Brain microvascular endothelial cell (primary cell): ENCODE data around the gene NOTCH3.

ENCODE experiments used
- DNase-seq: peaks from one replicate; pipeline ENCODE4 v3.0.0-alpha.2; 2020
- H3K27ac ChIP-seq: fragments of 250-450 bp; sonication (Bioruptor Pico); 2 replicates; pipeline ENCODE4 v1.5.1; 2020; ENCODE audit warnings: mild to moderate bottlenecking, moderate library complexity
- H3K27me3 ChIP-seq: fragments of 250-450 bp; sonication (Bioruptor Pico); replicated peaks from 2 replicates; pipeline ENCODE4 v1.5.1; 2020; ENCODE audit warnings: mild to moderate bottlenecking
- H3K36me3 ChIP-seq: fragments of 250-450 bp; sonication (Bioruptor Pico); replicated peaks from 2 replicates; pipeline ENCODE4 v1.5.1; 2020; ENCODE audit warnings: mild to moderate bottlenecking
- H3K4me3 ChIP-seq: 2 replicates; pipeline ENCODE4 v1.5.1; 2011; ENCODE audit warnings: low read depth, mild to moderate bottlenecking, control low read depth, low read length, moderate library complexity
- in situ Hi-C: cut with HindIII; loops from 2 replicates; pipeline ENCODE4 v1.10.0; 2017; ENCODE audit warnings: low sequenced_read_pairs, low pct_ligation_motif_present
- TF ChIP-seq, protein P1 (sequence below): IDR thresholded peaks from 2 replicates; pipeline ENCODE4 v1.5.1; 2011; ENCODE audit warnings: low read depth, mild to moderate bottlenecking, moderate library complexity, low read length, control low read depth, inconsistent platforms; ENCODE audit errors: missing control alignments

The NOTCH3 gene

DNA sequence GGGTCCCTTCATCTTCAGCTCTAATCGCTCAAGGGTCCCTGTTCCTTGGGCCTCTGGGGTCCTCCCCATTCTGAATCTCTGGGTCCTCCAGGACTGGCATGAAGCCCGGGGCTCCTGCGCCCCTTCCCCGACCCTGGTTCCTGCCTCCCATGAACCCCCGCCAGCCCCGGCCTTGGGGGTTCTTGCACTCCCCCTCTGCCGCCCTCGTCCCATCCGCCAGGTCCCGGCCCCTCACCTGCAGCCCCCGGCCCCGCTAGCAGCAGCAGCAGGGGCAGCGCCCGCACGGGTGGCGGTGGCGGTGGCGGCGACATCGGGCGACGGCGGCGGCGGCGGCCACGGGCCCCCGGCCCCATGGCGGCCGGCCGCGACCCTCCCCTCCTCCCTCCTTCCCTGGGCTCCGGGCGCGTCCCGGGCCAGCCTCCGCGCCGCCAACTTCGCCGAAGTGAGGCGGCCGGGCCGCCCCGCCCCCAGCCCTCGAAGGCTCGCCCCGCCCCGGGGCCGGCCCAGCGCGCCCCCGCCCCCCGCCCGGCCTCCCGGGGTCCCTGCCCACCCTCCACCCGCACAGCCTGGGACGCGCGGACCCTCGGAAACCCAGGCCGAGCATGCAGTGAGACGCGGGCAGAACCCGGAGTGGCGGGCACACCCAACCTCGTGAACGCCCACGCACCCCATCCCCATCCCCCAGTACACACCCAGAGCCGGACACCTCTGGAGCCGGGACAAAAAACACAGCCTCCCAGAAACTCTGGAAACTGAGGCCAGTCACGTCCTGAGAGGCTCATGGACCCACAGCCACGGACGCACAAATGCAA lies at the start of gene NOTCH3:
Gene NOTCH3, minus strand, starts transcription at position 443 of the 812 bp plus-strand sequence. Its CDS starts 90 bp downstream, at position 353.
- in situ Hi-C loops = no loop called here
- Histone ChIP-seq H3K27ac (peak within 1 kb of the TSS; percentile 20), H3K4me3 (peak within 1 kb of the TSS; percentile 77), H3K27me3 (no peaks in the 10 kb centered on the region), H3K36me3 (no peaks in the 10 kb centered on the region)
- DNase-seq = no peak
- TF ChIP-seq, protein P1, sequence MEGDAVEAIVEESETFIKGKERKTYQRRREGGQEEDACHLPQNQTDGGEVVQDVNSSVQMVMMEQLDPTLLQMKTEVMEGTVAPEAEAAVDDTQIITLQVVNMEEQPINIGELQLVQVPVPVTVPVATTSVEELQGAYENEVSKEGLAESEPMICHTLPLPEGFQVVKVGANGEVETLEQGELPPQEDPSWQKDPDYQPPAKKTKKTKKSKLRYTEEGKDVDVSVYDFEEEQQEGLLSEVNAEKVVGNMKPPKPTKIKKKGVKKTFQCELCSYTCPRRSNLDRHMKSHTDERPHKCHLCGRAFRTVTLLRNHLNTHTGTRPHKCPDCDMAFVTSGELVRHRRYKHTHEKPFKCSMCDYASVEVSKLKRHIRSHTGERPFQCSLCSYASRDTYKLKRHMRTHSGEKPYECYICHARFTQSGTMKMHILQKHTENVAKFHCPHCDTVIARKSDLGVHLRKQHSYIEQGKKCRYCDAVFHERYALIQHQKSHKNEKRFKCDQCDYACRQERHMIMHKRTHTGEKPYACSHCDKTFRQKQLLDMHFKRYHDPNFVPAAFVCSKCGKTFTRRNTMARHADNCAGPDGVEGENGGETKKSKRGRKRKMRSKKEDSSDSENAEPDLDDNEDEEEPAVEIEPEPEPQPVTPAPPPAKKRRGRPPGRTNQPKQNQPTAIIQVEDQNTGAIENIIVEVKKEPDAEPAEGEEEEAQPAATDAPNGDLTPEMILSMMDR = no peak

DNA sequence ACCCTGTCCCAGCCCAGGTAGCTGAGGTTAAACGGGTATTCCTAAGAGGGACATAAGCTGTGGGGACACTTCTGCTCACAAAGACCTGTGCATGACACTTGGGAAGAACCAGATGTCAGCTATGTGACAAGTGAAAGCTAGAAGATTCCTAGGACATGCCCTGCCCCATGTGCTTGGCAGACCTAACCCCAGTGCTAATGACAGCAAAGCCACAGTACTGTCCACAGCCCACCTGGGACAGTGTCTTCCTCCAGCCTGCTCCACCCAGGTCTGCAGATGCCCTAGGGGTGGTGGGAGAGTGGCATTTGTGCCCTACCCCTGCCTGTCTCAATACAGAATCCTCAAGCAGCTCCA lies 49.8 kb upstream of the NOTCH3 start:
- H3K27ac ChIP-seq = peak overlapping the region; percentile 100
- in situ Hi-C loops = no loop called here
- peaks cover 38% of the 10 kb centered on the region for H3K36me3 ChIP-seq

DNA sequence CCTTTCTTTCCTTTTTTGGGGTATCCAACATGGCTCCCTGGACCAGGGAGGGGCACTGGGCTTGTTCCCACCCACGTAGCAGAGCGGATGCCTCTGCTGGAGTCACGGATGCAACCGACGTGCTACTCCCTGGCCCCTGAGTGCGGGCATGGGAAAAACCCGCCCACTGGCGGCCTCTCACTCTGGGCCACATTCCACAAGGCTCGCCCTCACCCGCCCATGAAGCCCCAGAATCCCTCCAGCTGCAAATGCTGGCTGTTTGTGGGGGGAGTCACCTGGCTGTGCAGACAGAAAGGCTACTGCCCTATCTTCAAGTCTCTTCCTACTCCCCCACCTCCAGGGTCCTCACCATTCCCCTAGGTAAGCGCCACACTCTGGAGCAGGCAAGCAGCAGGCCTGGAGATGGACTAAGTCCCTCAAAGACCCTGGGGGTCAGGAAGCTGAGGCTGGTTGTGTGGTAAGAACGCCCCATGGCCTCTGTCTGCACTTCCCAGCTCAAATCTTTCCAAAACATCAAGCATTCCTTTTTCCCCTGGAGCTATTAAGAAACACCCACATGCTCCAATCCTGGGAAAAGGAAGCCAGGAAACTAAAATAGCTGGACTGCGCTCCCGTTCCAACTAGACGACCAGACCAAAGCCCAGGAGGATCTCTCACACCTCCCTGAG lies 49.3 kb upstream of the NOTCH3 start:
- Histone ChIP-seq H3K36me3 (peaks cover 33% of the 10 kb centered on the region), H3K27me3 (no peaks in the 10 kb centered on the region), H3K27ac (peak overlapping the region; percentile 100), H3K4me3 (no peak overlapping the region)
- TF ChIP-seq, protein P1 = peak; percentile 11
- DNase-seq = peak; percentile 91
- in situ Hi-C loops = no loop called here

More for the DNA sequence above, 49.8 kb upstream of the NOTCH3 start:
- DNase-seq = no peak
- Histone ChIP-seq H3K4me3 (no peak overlapping the region), H3K27me3 (no peaks in the 10 kb centered on the region)
- TF ChIP-seq, protein P1 = no peak

DNA sequence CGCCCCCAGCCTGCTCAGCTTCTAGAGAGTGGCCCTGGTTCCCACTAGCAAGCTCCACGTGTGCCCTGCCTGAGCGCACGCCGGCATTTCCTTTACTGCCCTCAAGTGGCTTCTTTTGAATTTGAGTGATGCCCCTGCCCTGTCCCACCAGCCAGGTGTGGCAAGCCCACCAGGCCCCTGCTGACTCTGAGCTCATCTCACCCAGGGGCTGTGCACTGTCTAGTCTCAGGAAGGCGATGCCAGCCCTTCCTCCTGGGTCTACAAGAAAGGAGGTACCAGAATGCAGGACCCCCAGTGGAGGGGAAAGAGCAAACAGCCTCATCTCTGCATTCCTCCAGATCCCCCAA lies 48.7 kb upstream of the NOTCH3 start:
- no peak for DNase-seq
- Histone ChIP-seq H3K4me3 (no peak overlapping the region), H3K36me3 (peaks cover 29% of the 10 kb centered on the region), H3K27me3 (no peaks in the 10 kb centered on the region), H3K27ac (peak overlapping the region; percentile 100)
- TF ChIP-seq, protein P1 = peak; percentile 7
- in situ Hi-C loops = no loop called here

DNA sequence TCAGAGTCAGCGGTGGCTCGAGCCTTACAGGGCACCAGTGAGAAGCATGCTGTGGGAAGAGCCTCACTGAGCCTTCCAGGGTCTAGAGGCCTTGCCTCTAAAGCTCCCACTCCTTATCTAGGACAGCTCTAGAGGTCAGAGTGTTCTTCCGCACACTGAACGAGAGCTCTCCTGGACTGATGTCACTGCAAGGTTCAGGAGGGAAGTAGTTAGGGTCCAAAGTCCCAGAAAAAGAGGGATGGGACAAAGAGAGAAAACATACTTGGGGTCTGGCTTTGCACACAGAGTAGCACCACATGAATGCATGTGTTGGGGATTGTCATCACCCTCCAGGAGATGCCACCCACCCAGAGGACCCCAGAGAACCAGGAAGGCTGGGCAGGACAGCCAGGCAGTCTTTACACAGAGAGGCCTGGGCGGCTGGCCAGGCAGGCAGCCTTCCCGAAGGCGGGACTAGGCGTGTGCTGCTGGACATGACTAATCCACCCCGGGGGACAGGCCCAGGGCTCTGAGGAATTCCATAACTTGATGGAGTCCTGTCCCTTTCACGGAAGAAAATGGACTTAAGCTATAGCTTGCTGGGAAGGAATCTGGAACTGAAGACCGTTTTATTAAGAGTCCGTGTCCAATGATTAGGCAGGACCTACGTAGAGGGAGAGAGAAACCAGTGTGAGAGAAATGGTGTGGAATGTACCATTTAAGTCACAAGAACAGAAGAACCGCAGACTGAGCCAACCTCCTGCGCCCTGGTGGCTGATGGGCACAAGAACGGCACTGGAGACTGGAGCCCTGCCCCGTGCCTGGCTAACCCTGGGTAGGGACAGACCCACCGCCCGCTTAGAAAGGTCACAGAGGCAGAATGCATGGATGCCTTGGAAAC lies 48.1 kb upstream of the NOTCH3 start:
- TF ChIP-seq, protein P1 = no peak
- in situ Hi-C loops = no loop called here
- DNase-seq = peak; percentile 86
- H3K27ac ChIP-seq = peak overlapping the region; percentile 100
- peaks cover 26% of the 10 kb centered on the region for H3K36me3 ChIP-seq
- H3K4me3 ChIP-seq = no peak overlapping the region
- H3K27me3 ChIP-seq = no peaks in the 10 kb centered on the region
